Ectodermal cell (in vitro differentiated cells): Measurements from ENCODE around the gene FAM32A. TPM values are rescaled to one million over a fixed set of nuclear protein-coding genes. Genes with fewer than 3 reads are reported as not detected.

ENCODE experiments used
- H3K27ac ChIP-seq: 2 replicates; pipeline ENCODE4 v1.7.0; 2013; ENCODE audit warnings: mild to moderate bottlenecking, low read depth, low read length; ENCODE audit not compliant: insufficient read depth, poor library complexity, severe bottlenecking
- H3K27me3 ChIP-seq: 2 replicates; pipeline ENCODE4 v1.7.0; 2013; ENCODE audit warnings: mild to moderate bottlenecking, low read length; ENCODE audit not compliant: insufficient read depth, control insufficient read depth, poor library complexity, severe bottlenecking
- H3K36me3 ChIP-seq: one replicate; pipeline ENCODE4 v1.7.0; 2013; ENCODE audit warnings: low read length; ENCODE audit not compliant: control insufficient read depth, insufficient read depth
- H3K4me1 ChIP-seq: one replicate; pipeline ENCODE4 v1.7.0; 2013; ENCODE audit warnings: low read length; ENCODE audit not compliant: control insufficient read depth, insufficient read depth
- H3K4me3 ChIP-seq: 2 replicates; pipeline ENCODE4 v1.7.0; 2013; ENCODE audit warnings: low read depth, low read length, control low read depth; ENCODE audit not compliant: insufficient read depth
- H3K9me3 ChIP-seq: 2 replicates; pipeline ENCODE4 v1.7.0; 2013; ENCODE audit warnings: mild to moderate bottlenecking, low read length, moderate library complexity; ENCODE audit not compliant: control insufficient read depth
- WGBS, 2 experiments: methylation state at CpG; one replicate each; pipeline ENCODE4 v1.1.7; 2013; ENCODE audit warnings: missing lambda C conversion rate in 2 of 2; 5-methylcytosine and 5-hydroxymethylcytosine counted together
- polyA plus RNA-seq, 4 experiments: library from polyadenylated mRNA; stranded (reverse); fragments of 50-300 nt; gene quantifications; one replicate each; pipeline ENCODE4 v1.2.3, GENCODE V29; 2013

Gene FAM32A
- polyA plus RNA-seq (2013, experiment 1 of 4): 122 TPM
- polyA plus RNA-seq (2013, experiment 2 of 4): 129 TPM
- 104 TPM for polyA plus RNA-seq (2013, experiment 3 of 4)
- polyA plus RNA-seq (2013, experiment 4 of 4): 118 TPM

DNA sequence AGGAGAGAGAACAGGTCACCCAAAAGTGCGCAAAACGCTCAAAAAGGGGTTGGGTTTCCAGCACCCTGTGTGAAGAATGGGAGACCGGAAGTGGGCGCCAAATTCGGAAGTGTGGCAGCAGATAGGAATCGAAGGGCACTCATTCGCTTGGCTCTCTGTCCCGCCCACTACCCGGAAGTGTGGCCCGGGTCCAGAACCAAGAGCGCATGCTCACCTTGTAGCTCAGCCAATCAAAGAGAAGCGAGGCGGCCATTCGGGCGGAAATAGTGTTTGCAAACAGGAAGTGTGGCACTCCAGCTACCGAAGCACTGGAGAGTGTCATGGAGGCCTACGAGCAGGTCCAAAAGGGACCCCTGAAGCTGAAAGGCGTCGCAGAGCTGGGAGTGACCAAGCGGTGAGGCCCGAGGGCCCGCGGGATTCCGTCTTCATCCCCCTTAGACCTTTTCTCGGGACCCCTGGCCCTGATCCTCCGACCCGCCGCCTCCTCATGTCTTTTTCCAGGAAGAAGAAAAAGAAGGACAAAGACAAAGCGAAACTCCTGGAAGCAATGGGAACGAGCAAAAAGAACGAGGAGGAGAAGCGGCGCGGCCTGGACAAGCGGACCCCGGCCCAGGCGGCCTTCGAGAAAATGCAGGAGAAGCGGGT is at the start of gene FAM32A:
FAM32A (plus strand) TSS at position 288 of the 645 bp plus-strand sequence; CDS start at position 321, 33 bp downstream.
- Histone ChIP-seq H3K4me1 (peaks cover 6% of the 10 kb centered on the region), H3K36me3 (peaks cover 10% of the 10 kb centered on the region), H3K9me3 (no peaks in the 10 kb centered on the region), H3K27me3 (no peaks in the 10 kb centered on the region), H3K4me3 (peak within 1 kb of the TSS; percentile 96), H3K27ac (peak within 1 kb of the TSS; percentile 72)
- 0 to 1% methylated on average over 39 of the region's 39 CpGs for WGBS, 2 experiments

GRCh38 chr19:16135430-16136127 is 49.6 kb upstream of the FAM32A start:
- Histone ChIP-seq H3K9me3 (no peaks in the 10 kb centered on the region), H3K27me3 (no peaks in the 10 kb centered on the region), H3K4me3 (no peak overlapping the region), H3K36me3 (peaks cover 18% of the 10 kb centered on the region), H3K4me1 (no peaks in the 10 kb centered on the region), H3K27ac (no peak overlapping the region)
- 61 to 64% methylated on average over 4 of the region's 4 CpGs for WGBS, 2 experiments

DNA sequence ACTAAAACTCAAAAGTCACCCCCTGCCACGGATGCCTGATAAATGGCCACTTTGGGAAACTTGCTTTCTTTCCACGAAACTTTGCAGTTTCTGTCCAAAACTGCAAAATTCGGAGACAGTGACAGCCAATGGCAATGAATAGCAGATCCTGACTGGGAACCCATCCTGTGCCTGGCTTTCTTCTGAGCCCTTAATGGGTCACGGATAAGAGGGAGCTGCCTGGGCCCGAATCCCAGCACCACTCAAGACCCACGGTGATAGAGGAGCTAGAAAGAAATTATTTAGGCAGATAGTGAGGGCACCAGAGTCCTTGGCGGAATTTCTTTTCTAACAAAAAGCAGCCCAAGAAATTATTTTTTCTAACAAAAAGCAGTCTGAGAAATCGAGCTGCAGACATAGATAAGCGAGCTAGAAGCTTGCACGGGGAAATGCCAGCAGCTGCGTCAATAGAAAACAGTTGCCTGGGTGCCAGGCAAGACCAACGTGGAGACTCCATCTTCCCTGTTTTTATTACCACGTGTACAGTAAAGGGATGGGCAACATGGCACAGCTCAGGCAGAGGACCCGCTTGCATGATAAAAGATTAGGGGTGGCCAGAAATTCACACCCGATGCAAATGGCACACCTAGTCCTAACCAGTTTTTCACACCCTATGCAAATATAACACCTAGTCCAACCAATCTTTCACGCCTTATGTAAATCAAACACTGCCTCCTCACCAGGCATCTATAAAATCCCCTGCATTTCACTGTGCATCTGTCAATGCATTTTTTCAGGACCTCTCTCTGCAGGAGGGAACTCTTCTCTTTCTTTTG is 48.8 kb upstream of the FAM32A start:
- Histone ChIP-seq H3K9me3 (no peaks in the 10 kb centered on the region), H3K4me3 (no peak overlapping the region), H3K27ac (no peak overlapping the region), H3K36me3 (peaks cover 18% of the 10 kb centered on the region), H3K27me3 (no peaks in the 10 kb centered on the region), H3K4me1 (no peaks in the 10 kb centered on the region)
- 74 to 75% methylated on average over 16 of the region's 16 CpGs for WGBS, 2 experiments

DNA sequence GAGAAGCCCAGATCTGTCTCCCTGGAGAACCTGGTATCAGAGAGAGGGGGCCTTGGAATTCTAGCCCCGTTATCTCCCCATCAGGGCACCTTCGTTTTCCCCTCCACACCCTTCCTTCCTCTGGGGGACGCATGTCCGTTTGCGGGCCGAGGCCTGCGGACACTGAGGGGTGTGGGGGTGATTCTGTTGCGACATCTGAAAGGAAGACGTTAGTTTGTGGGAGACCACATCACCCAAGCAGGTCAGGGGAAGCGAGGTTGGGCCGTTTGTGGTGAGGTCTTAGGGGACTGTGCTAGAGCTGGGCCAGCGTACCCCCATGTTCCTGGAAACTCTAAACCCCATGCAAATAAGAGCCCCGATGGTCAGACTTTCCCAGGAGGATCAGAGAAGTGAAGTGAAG is 45.5 kb upstream of the FAM32A start:
- no peaks in the 10 kb centered on the region for H3K4me1 ChIP-seq
- no peak overlapping the region for H3K4me3 ChIP-seq
- H3K27ac ChIP-seq: no peak overlapping the region
- no peaks in the 10 kb centered on the region for H3K36me3 ChIP-seq
- no peaks in the 10 kb centered on the region for H3K27me3 ChIP-seq
- no peaks in the 10 kb centered on the region for H3K9me3 ChIP-seq
- 92 to 94% methylated on average over 12 to 13 of the region's 13 CpGs for WGBS, 2 experiments

DNA sequence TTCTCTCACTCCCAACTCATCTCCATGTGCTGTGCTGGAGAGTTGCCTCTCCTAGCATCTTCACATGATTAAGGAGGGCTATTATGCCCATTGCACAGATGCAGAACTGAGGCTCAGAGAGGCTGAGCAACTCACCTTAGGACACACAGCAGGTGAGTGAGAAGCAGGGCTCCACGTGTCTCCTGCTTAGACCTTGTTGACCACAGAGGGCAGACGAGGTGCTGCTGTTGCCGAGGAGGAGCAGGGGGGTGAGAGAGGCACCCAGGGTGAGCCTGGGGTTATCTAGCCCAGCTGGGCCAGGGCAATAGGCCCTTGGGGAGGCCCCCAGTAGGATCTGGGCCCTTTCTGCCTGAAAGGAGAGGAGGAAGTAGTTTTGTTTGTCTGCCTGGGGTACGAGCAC is 44.2 kb upstream of the FAM32A start:
- Histone ChIP-seq H3K4me3 (no peak overlapping the region), H3K9me3 (no peaks in the 10 kb centered on the region), H3K27me3 (no peaks in the 10 kb centered on the region), H3K27ac (no peak overlapping the region), H3K4me1 (no peaks in the 10 kb centered on the region), H3K36me3 (no peaks in the 10 kb centered on the region)
- 73 to 75% methylated on average over 4 of the region's 4 CpGs for WGBS, 2 experiments

DNA sequence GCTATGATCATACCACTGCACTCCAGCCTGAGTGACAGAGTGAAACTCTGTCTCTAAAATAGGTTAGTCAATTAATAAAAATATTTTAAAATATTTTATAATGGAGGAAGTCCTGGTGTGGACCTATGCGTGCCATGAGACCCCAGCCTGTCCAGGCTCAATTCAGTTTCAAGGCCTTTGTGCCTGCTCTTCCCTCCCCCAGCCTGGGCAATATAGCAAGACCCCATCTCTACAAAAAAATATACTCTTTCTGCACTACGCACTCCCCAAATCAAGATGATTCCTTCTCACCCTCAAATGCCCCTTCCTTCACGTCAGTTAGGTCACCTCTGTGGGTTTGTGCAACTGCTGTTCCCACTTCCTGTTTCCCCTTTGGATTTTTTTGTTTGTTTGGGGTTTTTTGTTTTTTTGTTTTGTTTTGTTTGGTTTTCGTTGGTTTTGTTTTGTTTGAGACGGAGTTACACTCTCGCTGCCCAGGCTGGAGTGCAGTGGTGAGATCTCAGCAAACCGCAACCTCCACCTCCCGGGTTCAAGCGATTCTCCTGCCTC is 43.1 kb upstream of the FAM32A start:
- H3K4me1 ChIP-seq: no peaks in the 10 kb centered on the region
- no peaks in the 10 kb centered on the region for H3K27me3 ChIP-seq
- H3K36me3 ChIP-seq: no peaks in the 10 kb centered on the region
- H3K27ac ChIP-seq: no peak overlapping the region
- H3K4me3 ChIP-seq: no peak overlapping the region
- WGBS, 2 experiments: 91 to 95% methylated on average over 9 of the region's 9 CpGs
- H3K9me3 ChIP-seq: no peaks in the 10 kb centered on the region

GRCh38 chr19:16143399-16144215 is 41.6 kb upstream of the FAM32A start, which contains the start of gene HSH2D:
TSS of gene HSH2D (plus strand) at chr19:16143685. CDS start at chr19:16148751, 5,066 bp downstream.
- H3K4me3 ChIP-seq: no peak within 1 kb of the TSS
- no peaks in the 10 kb centered on the region for H3K27me3 ChIP-seq
- no peak within 1 kb of the TSS for H3K27ac ChIP-seq
- WGBS, 2 experiments: 67 to 68% methylated on average over 13 of the region's 13 CpGs
- H3K36me3 ChIP-seq: no peaks in the 10 kb centered on the region
- no peaks in the 10 kb centered on the region for H3K4me1 ChIP-seq
- H3K9me3 ChIP-seq: no peaks in the 10 kb centered on the region

GRCh38 chr19:16144216-16144581 is 41.0 kb upstream of the FAM32A start:
- H3K36me3 ChIP-seq: no peaks in the 10 kb centered on the region
- H3K27ac ChIP-seq: no peak overlapping the region
- 77 to 80% methylated on average over 1 of the region's 1 CpG for WGBS, 2 experiments
- H3K9me3 ChIP-seq: no peaks in the 10 kb centered on the region
- no peaks in the 10 kb centered on the region for H3K27me3 ChIP-seq
- H3K4me1 ChIP-seq: no peaks in the 10 kb centered on the region
- no peak overlapping the region for H3K4me3 ChIP-seq

GRCh38 chr19:16146112-16146511 is 39.1 kb upstream of the FAM32A start:
- 89 to 90% methylated on average over 5 of the region's 5 CpGs for whole genome bisulfite sequencing, 2 experiments
- Histone ChIP-seq H3K36me3 (no peaks in the 10 kb centered on the region), H3K27me3 (no peaks in the 10 kb centered on the region), H3K4me3 (no peak overlapping the region), H3K9me3 (no peaks in the 10 kb centered on the region), H3K27ac (no peak overlapping the region), H3K4me1 (no peaks in the 10 kb centered on the region)
